ES-I3 (cell line): ENCODE results near the gene EXOC5.

Source experiments
- H3K36me3 ChIP-seq: 2 replicates; pipeline ENCODE4 v1.6.1; 2013; ENCODE audit warnings: mild to moderate bottlenecking, low read length, control low read depth, moderate library complexity; ENCODE audit not compliant: insufficient read depth
- H3K4me1 ChIP-seq: 2 replicates; pipeline ENCODE4 v1.6.1; 2013; ENCODE audit warnings: mild to moderate bottlenecking, control low read depth, low read length; ENCODE audit not compliant: insufficient read depth
- H3K9ac ChIP-seq: 2 replicates; pipeline ENCODE4 v1.6.1; 2013; ENCODE audit warnings: low read depth, mild to moderate bottlenecking, low read length, moderate library complexity
- H3K9me3 ChIP-seq: 2 replicates; pipeline ENCODE4 v1.6.1; 2013; ENCODE audit warnings: mild to moderate bottlenecking, low read length, moderate library complexity; ENCODE audit not compliant: control insufficient read depth, insufficient read depth

The EXOC5 gene, protein sequence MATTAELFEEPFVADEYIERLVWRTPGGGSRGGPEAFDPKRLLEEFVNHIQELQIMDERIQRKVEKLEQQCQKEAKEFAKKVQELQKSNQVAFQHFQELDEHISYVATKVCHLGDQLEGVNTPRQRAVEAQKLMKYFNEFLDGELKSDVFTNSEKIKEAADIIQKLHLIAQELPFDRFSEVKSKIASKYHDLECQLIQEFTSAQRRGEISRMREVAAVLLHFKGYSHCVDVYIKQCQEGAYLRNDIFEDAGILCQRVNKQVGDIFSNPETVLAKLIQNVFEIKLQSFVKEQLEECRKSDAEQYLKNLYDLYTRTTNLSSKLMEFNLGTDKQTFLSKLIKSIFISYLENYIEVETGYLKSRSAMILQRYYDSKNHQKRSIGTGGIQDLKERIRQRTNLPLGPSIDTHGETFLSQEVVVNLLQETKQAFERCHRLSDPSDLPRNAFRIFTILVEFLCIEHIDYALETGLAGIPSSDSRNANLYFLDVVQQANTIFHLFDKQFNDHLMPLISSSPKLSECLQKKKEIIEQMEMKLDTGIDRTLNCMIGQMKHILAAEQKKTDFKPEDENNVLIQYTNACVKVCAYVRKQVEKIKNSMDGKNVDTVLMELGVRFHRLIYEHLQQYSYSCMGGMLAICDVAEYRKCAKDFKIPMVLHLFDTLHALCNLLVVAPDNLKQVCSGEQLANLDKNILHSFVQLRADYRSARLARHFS

DNA sequence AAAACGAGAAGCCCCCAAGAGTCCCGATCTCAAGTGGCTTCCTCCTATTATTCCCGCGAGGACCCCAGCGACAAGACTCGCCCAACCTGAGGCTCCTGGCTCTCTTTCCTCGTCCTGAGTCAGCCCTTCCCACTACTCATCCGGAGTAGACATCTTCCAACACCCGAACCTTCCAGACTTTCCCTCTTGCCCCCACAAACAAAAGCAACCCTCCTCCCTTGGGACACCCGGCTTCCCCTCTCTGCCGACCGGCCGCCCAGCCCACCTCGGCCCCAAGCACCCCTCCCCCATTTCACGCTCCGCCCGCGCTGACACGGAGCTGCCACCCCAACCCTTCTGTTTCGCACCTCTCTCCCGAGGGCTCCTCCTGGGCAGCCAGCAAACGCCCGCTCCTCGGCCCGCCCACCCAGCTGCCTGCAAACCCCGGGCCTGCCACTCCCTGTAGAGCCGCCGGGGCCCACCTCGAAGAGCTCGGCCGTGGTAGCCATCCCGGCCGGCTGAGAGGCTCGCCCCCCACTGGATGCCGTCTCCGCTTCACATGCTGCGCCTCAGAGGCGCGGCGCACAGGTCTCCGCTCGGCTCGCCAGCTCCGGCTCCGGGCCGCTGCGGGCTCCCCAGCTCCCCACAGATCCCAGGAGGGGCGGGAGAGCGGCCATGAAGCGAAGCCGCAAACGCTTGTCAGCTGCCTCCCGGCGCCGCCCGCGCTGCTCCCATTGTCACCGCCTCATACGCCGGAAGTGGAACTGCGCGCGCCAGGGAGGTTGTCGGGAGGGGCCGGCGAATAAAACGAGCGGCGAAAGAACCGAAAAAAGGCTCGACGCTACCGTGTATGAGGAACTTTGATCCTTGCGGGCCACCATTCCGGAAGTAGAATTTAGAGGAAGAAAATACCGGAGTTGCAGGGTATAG lies at the start of gene EXOC5, which contains the start of gene AP5M1:
Gene EXOC5, minus strand, starts transcription at position 745 of the 909 bp plus-strand sequence. Its CDS starts 257 bp downstream, at position 488.
Gene AP5M1, plus strand, starts transcription at position 811 of the 909 bp plus-strand sequence. CDS start 344 bp downstream, outside the sequence.
- Histone ChIP-seq H3K9me3 (no peaks in the 10 kb centered on the region), H3K9ac (peak within 1 kb of the TSS; percentile 98), H3K36me3 (no peaks in the 10 kb centered on the region; the same call in 1 of the 2 replicates), H3K4me1 (peaks cover 5% of the 10 kb centered on the region; the same call in 1 of the 2 replicates)

DNA sequence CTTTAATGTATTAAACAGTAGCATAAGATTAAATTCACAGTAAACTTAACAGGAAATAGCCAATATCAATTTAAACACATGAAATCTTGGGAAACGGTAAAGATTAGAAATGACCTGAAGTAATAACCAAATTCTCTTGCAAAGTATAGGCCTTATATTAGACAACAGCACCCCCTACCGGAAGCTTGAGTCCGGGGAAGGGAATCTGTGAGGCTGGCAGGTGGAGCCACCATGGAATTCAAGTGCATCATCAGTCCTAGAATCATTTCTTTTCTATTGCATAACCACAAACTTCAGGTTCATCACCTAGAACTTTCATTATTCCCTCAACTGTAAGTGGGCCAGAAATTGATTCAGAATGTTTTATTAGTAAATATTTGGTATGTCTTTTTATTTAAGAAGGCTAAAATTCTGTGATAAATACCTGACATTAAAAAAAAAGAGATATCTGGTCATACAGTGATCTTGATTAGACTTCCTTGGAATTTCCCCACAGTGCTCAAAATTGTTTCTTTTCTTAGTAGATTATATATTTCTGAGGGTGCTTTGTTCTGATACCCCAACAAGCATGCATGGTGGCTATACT lies 48.6 kb upstream of the EXOC5 start:
- Histone ChIP-seq H3K9ac (no peak overlapping the region), H3K4me1 (no peaks in the 10 kb centered on the region), H3K36me3 (no peaks in the 10 kb centered on the region), H3K9me3 (no peaks in the 10 kb centered on the region)

DNA sequence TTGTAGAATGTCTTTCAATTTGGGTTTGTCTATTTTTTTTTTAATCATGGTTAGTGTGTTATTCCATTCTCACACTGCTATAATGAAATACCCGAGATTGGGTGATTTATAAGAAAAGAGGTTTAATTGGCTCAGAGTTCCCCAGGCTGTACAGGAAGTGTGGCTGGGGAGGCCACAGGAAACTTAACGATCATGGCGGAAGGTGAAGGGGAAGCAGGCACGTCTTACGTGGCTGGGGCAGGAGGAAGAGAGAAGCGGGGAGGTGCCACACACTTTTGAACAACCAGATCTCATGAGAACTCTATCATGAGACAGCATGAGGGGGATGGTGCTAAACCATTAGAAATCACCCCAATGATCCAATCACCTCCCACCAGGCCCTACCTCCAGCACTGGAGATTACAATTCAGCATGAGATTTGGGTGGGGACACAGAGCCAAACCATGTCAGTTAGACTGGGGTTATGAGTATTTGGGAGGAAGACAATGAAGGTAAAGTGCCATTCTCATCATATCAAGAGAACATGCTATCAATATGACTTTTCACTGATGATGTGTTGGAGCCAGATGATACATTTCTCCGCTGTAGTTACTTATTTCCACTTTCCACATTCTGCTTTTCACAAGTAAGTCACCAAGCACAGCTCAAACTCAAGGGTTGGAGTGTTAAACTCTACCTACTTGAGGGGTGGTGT lies 45.8 kb upstream of the EXOC5 start:
- no peak overlapping the region for H3K9ac ChIP-seq
- H3K4me1 ChIP-seq: no peaks in the 10 kb centered on the region
- H3K36me3 ChIP-seq: no peaks in the 10 kb centered on the region
- no peaks in the 10 kb centered on the region for H3K9me3 ChIP-seq

DNA sequence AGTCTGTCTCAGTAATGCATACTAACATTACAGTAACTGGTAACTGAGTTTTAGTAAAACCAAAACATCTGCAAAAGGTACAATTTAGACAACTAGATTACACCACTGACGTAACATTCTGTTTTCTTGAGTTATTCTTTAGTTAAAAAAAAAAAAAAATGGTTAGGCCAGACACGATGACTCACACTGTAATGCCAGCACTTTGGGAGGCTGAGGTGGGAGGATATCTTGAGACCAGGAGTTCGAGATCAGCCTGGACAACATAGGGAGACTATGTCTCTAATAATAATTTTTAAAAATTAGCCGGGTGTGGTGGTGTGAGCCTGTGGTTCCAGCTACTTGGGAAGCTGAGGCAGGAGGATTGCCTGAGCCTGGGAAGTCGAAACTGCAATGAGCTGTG lies 34.2 kb upstream of the EXOC5 start:
- no peaks in the 10 kb centered on the region for H3K36me3 ChIP-seq
- H3K4me1 ChIP-seq: no peaks in the 10 kb centered on the region
- no peaks in the 10 kb centered on the region for H3K9me3 ChIP-seq
- no peak overlapping the region for H3K9ac ChIP-seq

DNA sequence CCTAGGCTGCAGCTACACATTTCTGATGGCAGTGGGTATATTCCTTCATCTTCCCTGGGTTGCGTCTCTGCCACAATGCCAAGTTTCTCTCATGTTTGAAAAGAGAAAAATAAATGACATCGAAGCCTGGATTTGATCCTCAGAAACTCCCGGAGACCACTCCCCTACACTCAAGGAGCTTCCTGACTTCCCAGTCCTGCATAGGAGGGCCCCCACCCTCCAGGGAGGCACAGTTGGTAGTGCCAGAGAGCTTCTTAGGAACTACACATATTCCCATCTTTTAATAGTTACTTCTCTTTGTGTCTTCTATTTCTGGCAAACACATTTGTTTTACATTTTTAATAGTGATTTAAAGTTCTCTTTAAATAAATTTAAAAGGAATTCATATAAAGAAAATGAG lies 30.8 kb upstream of the EXOC5 start:
- Histone ChIP-seq H3K9me3 (no peaks in the 10 kb centered on the region), H3K36me3 (no peaks in the 10 kb centered on the region), H3K4me1 (peaks cover 3% of the 10 kb centered on the region; the same call in 1 of the 2 replicates), H3K9ac (no peak overlapping the region)

DNA sequence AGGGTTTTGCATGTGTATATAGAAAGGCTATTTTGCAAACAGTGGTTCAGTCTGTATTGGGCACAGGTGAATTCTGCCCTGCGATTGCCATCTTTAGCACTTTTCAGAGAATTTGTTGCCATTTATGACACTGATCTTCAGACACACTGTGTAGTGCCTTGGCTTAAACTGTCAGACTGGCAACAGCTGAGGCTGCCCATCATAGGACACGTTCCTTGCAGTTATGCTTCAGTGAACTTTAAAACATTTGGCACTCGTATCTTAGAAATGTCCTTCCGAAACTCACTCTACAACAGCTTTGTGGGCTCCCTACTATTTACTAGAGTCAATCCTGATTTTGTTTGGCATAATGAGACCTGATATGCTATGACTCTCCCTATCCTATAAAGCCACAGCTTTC lies 29.1 kb upstream of the EXOC5 start:
- Histone ChIP-seq H3K9me3 (no peaks in the 10 kb centered on the region), H3K9ac (no peak overlapping the region), H3K36me3 (no peaks in the 10 kb centered on the region), H3K4me1 (peaks cover 7% of the 10 kb centered on the region; the same call in 1 of the 2 replicates)

DNA sequence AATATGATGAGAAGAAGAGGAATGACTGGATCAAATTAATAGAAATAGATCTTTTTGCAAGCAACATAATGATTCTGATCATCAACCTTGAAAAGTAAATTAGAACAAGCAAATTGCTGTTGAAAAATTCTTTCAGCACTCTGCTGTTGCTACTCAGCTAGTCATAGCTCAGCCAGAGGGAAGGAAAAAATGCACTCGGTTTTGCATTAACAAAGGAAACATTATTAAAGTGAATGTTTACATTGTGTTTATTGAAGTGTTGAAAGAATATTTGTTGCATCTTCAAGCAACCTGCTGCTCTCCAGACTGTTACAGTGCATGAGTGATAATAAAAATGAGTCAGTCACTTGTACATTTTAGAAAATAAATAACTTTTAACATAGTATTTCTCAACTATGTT lies 26.5 kb upstream of the EXOC5 start:
- no peaks in the 10 kb centered on the region for H3K36me3 ChIP-seq
- peaks cover 13% of the 10 kb centered on the region for H3K4me1 ChIP-seq
- H3K9me3 ChIP-seq: no peaks in the 10 kb centered on the region
- H3K9ac ChIP-seq: no peak overlapping the region; the same call in 1 of the 2 replicates

DNA sequence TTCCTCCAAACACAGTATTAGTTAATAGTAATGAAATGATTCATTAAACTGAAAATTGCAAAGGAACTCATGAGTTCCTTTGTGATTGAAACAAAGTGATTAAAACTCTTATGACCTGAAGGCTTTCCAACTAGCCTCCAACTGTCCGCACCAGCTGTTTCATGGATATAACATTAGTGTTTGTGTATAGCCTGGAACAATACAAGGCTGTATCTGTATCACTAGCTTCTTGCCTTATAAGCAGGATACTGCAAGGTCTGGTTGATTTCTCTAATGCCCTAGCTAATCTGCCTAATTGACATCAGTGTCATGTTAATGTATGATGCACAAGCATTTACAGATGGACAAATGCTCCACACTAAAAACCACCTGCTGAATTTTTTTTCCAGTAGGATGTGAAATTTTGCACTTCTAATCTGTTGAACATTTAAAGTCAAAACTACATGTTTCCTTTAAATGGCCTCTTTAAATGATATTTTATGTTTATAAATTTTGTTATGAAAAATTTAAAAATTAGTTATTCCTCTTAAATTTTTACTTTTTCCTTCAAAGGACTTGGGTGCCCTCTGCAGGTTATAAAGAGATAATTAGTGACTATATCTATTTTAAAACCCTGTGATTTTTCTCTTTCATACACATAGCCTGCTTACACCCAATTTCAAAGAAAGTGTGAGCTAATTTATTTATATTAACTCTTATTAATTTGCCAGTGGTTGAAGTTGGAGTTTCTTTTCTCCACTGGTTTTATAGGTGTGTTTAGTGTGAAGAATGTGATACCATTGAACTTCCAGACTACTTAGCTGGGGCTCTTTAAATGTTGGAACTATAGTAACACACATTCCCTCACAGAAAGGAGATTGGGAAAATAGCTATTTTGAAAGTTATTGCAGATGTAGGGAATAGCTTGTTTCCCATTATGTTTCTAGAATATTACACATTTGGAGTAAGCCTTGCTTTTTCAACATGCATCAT lies 25.4 kb upstream of the EXOC5 start:
- H3K4me1 ChIP-seq: peaks cover 13% of the 10 kb centered on the region
- no peaks in the 10 kb centered on the region for H3K36me3 ChIP-seq
- H3K9me3 ChIP-seq: no peaks in the 10 kb centered on the region

DNA sequence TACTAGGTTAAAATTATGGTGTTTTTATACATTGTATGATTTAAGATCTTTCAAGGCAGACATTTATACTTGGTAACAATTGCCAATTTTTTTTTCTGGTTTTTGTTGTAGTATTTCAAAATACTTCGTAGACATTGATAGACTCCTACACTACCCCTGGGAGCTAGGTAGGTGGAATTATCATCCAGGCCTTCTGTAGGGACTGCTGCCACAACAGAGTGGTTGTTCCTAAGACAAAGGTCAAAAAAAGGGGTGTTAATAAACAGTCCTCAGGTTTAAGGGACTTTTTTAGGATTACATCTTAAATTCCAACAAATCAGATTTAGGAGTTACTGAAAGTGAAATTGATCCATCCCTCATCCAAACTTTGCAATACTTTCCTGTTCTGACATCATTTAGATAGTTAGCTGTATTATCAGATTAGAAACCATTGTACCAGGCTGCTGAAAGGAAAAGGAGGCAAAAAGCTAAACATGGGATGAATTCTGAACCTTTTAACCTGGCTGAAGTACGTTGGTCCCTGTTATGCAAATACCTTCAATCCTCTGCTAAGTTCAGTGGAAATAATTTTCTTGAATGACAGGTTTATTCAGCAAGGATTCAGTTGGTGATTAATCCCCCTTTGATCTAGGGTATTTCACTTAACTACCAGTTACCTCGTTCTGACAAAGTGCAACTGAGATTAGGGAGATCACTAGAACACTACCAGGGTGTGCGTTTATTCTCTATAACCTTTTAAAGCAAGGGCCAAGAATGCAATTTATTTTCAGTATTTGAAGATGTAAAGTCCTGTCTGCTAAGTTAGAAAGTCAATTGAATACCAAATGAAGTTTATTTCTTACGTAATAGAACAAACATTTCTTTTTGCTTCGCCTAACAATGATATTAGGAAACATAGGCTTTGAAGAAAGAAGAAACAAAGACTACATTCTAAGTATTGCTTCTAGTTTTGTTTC lies 23.3 kb upstream of the EXOC5 start:
- peaks cover 13% of the 10 kb centered on the region for H3K4me1 ChIP-seq
- no peaks in the 10 kb centered on the region for H3K9me3 ChIP-seq
- 0 out of 2 replicates have a peak, but pooled peaks cover 2% of the 10 kb centered on the region for H3K36me3 ChIP-seq
- no peak overlapping the region for H3K9ac ChIP-seq

More for the DNA sequence above, 25.4 kb upstream of the EXOC5 start:
- H3K9ac ChIP-seq: no peak overlapping the region

DNA sequence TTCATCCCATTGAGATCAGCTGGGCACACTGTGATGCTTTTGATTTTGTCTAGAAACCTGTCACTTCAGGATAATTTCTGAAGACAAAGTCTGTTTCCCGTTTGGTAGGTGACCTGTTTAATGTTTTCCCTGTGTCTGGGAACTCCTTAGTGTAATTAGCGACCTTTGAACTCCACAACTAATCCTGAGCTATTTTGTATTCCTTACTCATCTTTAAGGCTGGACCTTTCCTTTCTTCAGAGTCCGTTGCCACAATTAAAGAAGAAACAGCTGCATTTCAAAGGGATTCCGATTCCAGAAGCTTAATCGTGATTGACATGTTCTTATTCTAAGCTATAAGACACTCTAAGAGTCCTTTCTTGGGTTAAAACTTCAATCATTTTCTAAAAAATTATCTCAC lies 22.0 kb upstream of the EXOC5 start:
- no peaks in the 10 kb centered on the region for H3K9me3 ChIP-seq
- H3K36me3 ChIP-seq: peaks cover 5% of the 10 kb centered on the region; the same call in 1 of the 2 replicates
- no peak overlapping the region for H3K9ac ChIP-seq
- peaks cover 13% of the 10 kb centered on the region for H3K4me1 ChIP-seq

DNA sequence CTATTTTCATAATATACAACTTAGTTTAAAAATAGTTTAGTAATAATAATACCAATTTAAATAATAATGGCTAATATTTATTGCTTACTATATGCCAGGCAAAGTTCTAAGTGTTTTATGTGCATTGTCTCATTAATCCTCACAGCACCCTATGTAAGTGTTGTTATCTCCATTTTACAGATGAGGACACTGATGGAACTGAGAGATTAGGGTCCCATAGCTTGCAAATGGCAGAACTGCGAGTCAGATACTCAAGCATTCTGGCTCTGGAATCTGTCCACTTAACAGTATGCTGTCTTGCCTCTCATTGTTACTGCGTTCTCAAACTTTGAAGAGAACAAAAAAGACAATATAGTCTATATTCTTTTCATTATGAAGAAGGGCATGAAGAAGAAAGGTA lies 19.0 kb upstream of the EXOC5 start:
- H3K9me3 ChIP-seq: no peaks in the 10 kb centered on the region
- peaks cover 6% of the 10 kb centered on the region; the same call in 1 of the 2 replicates for H3K36me3 ChIP-seq
- peaks cover 7% of the 10 kb centered on the region for H3K4me1 ChIP-seq
- no peak overlapping the region for H3K9ac ChIP-seq

DNA sequence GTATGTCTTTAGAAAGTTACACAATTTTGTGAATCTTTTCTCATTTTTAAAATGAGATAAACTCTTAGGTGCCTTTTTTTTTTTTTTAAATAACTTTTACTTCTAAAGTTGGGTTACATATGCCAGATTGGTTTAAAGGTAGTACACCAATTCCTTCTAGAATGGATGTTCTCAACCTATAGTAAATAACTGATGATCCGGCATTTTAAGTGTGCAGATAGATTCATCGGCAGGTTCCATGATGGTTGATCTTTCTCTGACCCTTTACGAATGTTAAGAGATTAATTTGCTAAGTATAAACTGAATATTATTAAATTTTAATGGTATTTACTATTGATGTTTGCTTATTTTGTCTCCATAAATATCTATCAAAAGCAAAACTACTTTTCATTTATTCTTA lies 8.4 kb upstream of the EXOC5 start:
- H3K9ac ChIP-seq: no peak overlapping the region
- no peaks in the 10 kb centered on the region for H3K4me1 ChIP-seq
- H3K36me3 ChIP-seq: peaks cover 13% of the 10 kb centered on the region
- no peaks in the 10 kb centered on the region for H3K9me3 ChIP-seq
